Suprapubic skin (tissue), 4 donors: ENCODE data around the gene REPIN1. TPM values are rescaled to one million over a fixed set of nuclear protein-coding genes. Genes with fewer than 3 reads are reported as not detected.

Experiments
- DNase-seq, 2 donors: peaks; one replicate each; pipeline ENCODE4 v3.0.0-alpha.2; 2019; ENCODE audit warnings: low spot score in 2 of 2
- H3K27ac ChIP-seq: fragments of 200-600 bp; sonication (generic); one replicate; pipeline ENCODE4 v1.5.1; 2019
- H3K27me3 ChIP-seq: fragments of 200-600 bp; sonication (generic); one replicate; pipeline ENCODE4 v1.5.1; 2019
- H3K36me3 ChIP-seq: fragments of 200-600 bp; sonication (generic); one replicate; pipeline ENCODE4 v1.5.1; 2019
- H3K4me1 ChIP-seq: fragments of 200-600 bp; sonication (generic); one replicate; pipeline ENCODE4 v1.5.1; 2019
- H3K4me3 ChIP-seq: fragments of 200-600 bp; sonication (generic); one replicate; pipeline ENCODE4 v1.5.1; 2019; ENCODE audit warnings: mild to moderate bottlenecking
- H3K9me3 ChIP-seq: fragments of 200-600 bp; sonication (generic); one replicate; pipeline ENCODE4 v1.5.1; 2019
- CTCF ChIP-seq, 2 donors: fragments of 200-600 bp in 1 of 2; fragments of 450-650 bp in 1 of 2; sonication (generic) in 1 of 2; IDR thresholded peaks; one replicate each; pipeline ENCODE4 v1.5.1; 2016 to 2019; ENCODE audit warnings: antibody characterized with exemption in 2 of 2, mild to moderate bottlenecking in 1 of 2, moderate library complexity in 1 of 2
- EP300 ChIP-seq: sonication (generic); formaldehyde crosslinking; IDR thresholded peaks from one replicate; pipeline ENCODE4 v1.6.1; 2017; ENCODE audit warnings: antibody characterized with exemption
- POLR2A ChIP-seq, 2 donors: fragments of 450-650 bp; IDR thresholded peaks; one replicate each; pipeline ENCODE4 v1.6.1; 2017; ENCODE audit warnings: antibody characterized with exemption in 2 of 2, mild to moderate bottlenecking in 2 of 2, moderate library complexity in 2 of 2
- POLR2AphosphoS5 ChIP-seq, 3 donors: sonication (generic); formaldehyde crosslinking; IDR thresholded peaks; one replicate each; pipeline ENCODE4 v1.6.1; 2017; ENCODE audit warnings: antibody characterized with exemption in 3 of 3
- WGBS: methylation state at CpG from one replicate; pipeline ENCODE4 v1.1.5; 2018; 5-methylcytosine and 5-hydroxymethylcytosine counted together
- total RNA-seq, 4 donors: library from RNA; depleted of rRNA; stranded (reverse); fragments of >200 nt; gene quantifications; one replicate each; pipeline ENCODE4 v1.1.0, GENCODE V29; 2016

REPIN1 gene
- total RNA-seq, 4 donors from 2014 or later, result 56.1 to 75.5 (median 73.7) TPM

- no peaks in the 10 kb centered on the region for H3K27me3 ChIP-seq
- WGBS, result 84% methylated on average over 16 of the region's 19 CpGs
Measured at GRCh38 chr7:150415161-150416153, 46.8 kb downstream of the REPIN1 start.

GRCh38 chr7:150417239-150417638, 48.6 kb downstream of the REPIN1 start:
- Histone ChIP-seq H3K36me3 (no peaks in the 10 kb centered on the region), H3K27ac (no peak overlapping the region), H3K27me3 (no peaks in the 10 kb centered on the region), H3K4me3 (no peak overlapping the region), H3K4me1 (peaks cover 6% of the 10 kb centered on the region), H3K9me3 (no peaks in the 10 kb centered on the region)
- 92% methylated on average over 8 of the region's 10 CpGs for WGBS
- TF ChIP-seq POLR2A (IDR thresholded peaks at IDR 0.05), result no peak
- no peak for TF ChIP-seq EP300
- TF ChIP-seq CTCF (IDR thresholded peaks at IDR 0.05), result no peak
- TF ChIP-seq POLR2AphosphoS5 (IDR thresholded peaks at IDR 0.05), result no peak
- DNase-seq, result peak in 1 of 2 donors; percentile 40

More at GRCh38 chr7:150415161-150416153, 46.8 kb downstream of the REPIN1 start:
- Histone ChIP-seq H3K9me3 (no peaks in the 10 kb centered on the region), H3K36me3 (peaks cover 6% of the 10 kb centered on the region), H3K4me3 (no peak overlapping the region), H3K27ac (no peak overlapping the region), H3K4me1 (peaks cover 7% of the 10 kb centered on the region)
- DNase-seq, result peak in 1 of 2 donors; percentile 40
- TF ChIP-seq CTCF (IDR thresholded peaks at IDR 0.05) (no peak), POLR2AphosphoS5 (IDR thresholded peaks at IDR 0.05) (no peak), POLR2A (IDR thresholded peaks at IDR 0.05) (no peak), EP300 (no peak)

GRCh38 chr7:150417863-150418262, 49.2 kb downstream of the REPIN1 start:
- peak; percentile 34 to 37 for DNase-seq
- Histone ChIP-seq H3K36me3 (no peaks in the 10 kb centered on the region), H3K9me3 (no peaks in the 10 kb centered on the region), H3K27me3 (no peaks in the 10 kb centered on the region), H3K4me3 (no peak overlapping the region), H3K27ac (no peak overlapping the region), H3K4me1 (peaks cover 6% of the 10 kb centered on the region)
- 78% methylated on average over 6 of the region's 6 CpGs for WGBS
- TF ChIP-seq EP300, result no peak

- Histone ChIP-seq H3K27ac (no peak overlapping the region), H3K36me3 (no peaks in the 10 kb centered on the region), H3K9me3 (no peaks in the 10 kb centered on the region), H3K4me3 (no peak overlapping the region), H3K4me1 (peaks cover 6% of the 10 kb centered on the region), H3K27me3 (no peaks in the 10 kb centered on the region)
- TF ChIP-seq POLR2AphosphoS5 (IDR thresholded peaks at IDR 0.05) (no peak), POLR2A (IDR thresholded peaks at IDR 0.05) (no peak)
- DNase-seq, result peak in 1 of 2 donors; percentile 16
- 67% methylated on average over 2 of the region's 2 CpGs for WGBS
Measured at GRCh38 chr7:150420242-150420641, 51.6 kb downstream of the REPIN1 start.

- TF ChIP-seq POLR2A (IDR thresholded peaks at IDR 0.05) (no peak), CTCF (IDR thresholded peaks at IDR 0.05) (peak; percentile 81 to 82)
- 10% methylated on average over 27 of the region's 27 CpGs for WGBS
Measured at GRCh38 chr7:150420987-150421674, 52.5 kb downstream of the REPIN1 start.

GRCh38 chr7:150421831-150422230, 53.2 kb downstream of the REPIN1 start:
- 86% methylated on average over 17 of the region's 17 CpGs for WGBS
- TF ChIP-seq CTCF (IDR thresholded peaks at IDR 0.05), result no peak
- no peak for TF ChIP-seq POLR2A (IDR thresholded peaks at IDR 0.05)
- no peak for TF ChIP-seq EP300
- TF ChIP-seq POLR2AphosphoS5 (IDR thresholded peaks at IDR 0.05), result no peak
- Histone ChIP-seq H3K27me3 (no peaks in the 10 kb centered on the region), H3K36me3 (no peaks in the 10 kb centered on the region), H3K9me3 (no peaks in the 10 kb centered on the region), H3K4me1 (peaks cover 6% of the 10 kb centered on the region), H3K27ac (no peak overlapping the region), H3K4me3 (no peak overlapping the region)
- DNase-seq, result peak; percentile 40 to 77

More at GRCh38 chr7:150420987-150421674, 52.5 kb downstream of the REPIN1 start:
- H3K9me3 ChIP-seq, result no peaks in the 10 kb centered on the region
- H3K27me3 ChIP-seq, result no peaks in the 10 kb centered on the region
- H3K36me3 ChIP-seq, result no peaks in the 10 kb centered on the region
- H3K27ac ChIP-seq, result no peak overlapping the region
- H3K4me3 ChIP-seq, result no peak overlapping the region
- peaks cover 6% of the 10 kb centered on the region for H3K4me1 ChIP-seq
- DNase-seq, result peak; percentile 83 to 89
